SK-N-SH treated with all-trans-retinoic acid at 6 μM for 48 hours (cell line): ENCODE measurements around the gene SSBP4.

Experiments used
- ATAC-seq: fragments of 200-7000 bp; cut with Tn5 transposase; 3 replicates; pipeline ENCODE4 v1.9.1; 2020; ENCODE audit warnings: mild to moderate bottlenecking, moderate library complexity
- ARNTL ChIP-seq: fragments of 450-650 bp; formaldehyde crosslinking; IDR thresholded peaks from 2 replicates; pipeline ENCODE4 v1.5.0; 2020; ENCODE audit warnings: low read depth, mild to moderate bottlenecking, moderate library complexity, borderline replicate concordance
- CREB5 ChIP-seq: fragments of 250-450 bp; sonication (Bioruptor Pico); IDR thresholded peaks from 2 replicates; pipeline ENCODE4 v1.5.1; 2020; ENCODE audit warnings: low read depth, mild to moderate bottlenecking, moderate library complexity
- CSDC2 ChIP-seq: fragments of 250-450 bp; sonication (Bioruptor Pico); IDR thresholded peaks from 2 replicates; pipeline ENCODE4 v1.5.0; 2020; ENCODE audit warnings: mild to moderate bottlenecking, moderate library complexity
- ESRRG ChIP-seq: fragments of 250-450 bp; sonication (Bioruptor Pico); IDR thresholded peaks from 2 replicates; pipeline ENCODE4 v1.6.1; 2021; ENCODE audit warnings: mild to moderate bottlenecking
- OSR1 ChIP-seq: fragments of 250-450 bp; sonication (Bioruptor Pico); IDR thresholded peaks from 2 replicates; pipeline ENCODE4 v1.8.0; 2022; ENCODE audit warnings: moderate library complexity, mild to moderate bottlenecking, inconsistent platforms
- PATZ1 ChIP-seq: fragments of 250-450 bp; sonication (Bioruptor Pico); IDR thresholded peaks from 2 replicates; pipeline ENCODE4 v1.8.0; 2020; ENCODE audit warnings: mild to moderate bottlenecking, moderate library complexity, borderline replicate concordance
- PPARA ChIP-seq: fragments of 250-450 bp; sonication (Bioruptor Pico); IDR thresholded peaks from 2 replicates; pipeline ENCODE4 v1.5.0; 2020; ENCODE audit warnings: mild to moderate bottlenecking, borderline replicate concordance
- SNAI2 ChIP-seq: fragments of 250-450 bp; sonication (Bioruptor Pico); IDR thresholded peaks from 2 replicates; pipeline ENCODE4 v1.5.0; 2020; ENCODE audit warnings: mild to moderate bottlenecking, moderate library complexity
- TCF4 ChIP-seq: fragments of 250-450 bp; sonication (Bioruptor Pico); IDR thresholded peaks from 2 replicates; pipeline ENCODE4 v1.8.0; 2021; ENCODE audit warnings: mild to moderate bottlenecking, moderate library complexity, borderline replicate concordance
- TOX ChIP-seq: fragments of 250-450 bp; sonication (Bioruptor Pico); IDR thresholded peaks from 2 replicates; pipeline ENCODE4 v1.8.0; 2021; ENCODE audit warnings: mild to moderate bottlenecking, moderate library complexity, borderline replicate concordance
- ZC3H10 ChIP-seq: fragments of 250-450 bp; sonication (Bioruptor Pico); IDR thresholded peaks from 2 replicates; pipeline ENCODE4 v1.5.1; 2021; ENCODE audit warnings: mild to moderate bottlenecking, moderate library complexity
- ZFP3 ChIP-seq: fragments of 250-450 bp; sonication (Bioruptor Pico); IDR thresholded peaks from 2 replicates; pipeline ENCODE4 v1.5.0; 2020; ENCODE audit warnings: mild to moderate bottlenecking, moderate library complexity
- ZNF70 ChIP-seq: fragments of 450-650 bp; formaldehyde crosslinking; IDR thresholded peaks from 2 replicates; pipeline ENCODE4 v1.5.0; 2020; ENCODE audit warnings: mild to moderate bottlenecking, moderate library complexity
- ZNF8 ChIP-seq: fragments of 450-650 bp; formaldehyde crosslinking; IDR thresholded peaks from 2 replicates; pipeline ENCODE4 v1.5.0; 2020; ENCODE audit warnings: mild to moderate bottlenecking, moderate library complexity
- TF ChIP-seq, protein P1 (sequence below): fragments of 250-450 bp; sonication (Bioruptor Pico); IDR thresholded peaks from 2 replicates; pipeline ENCODE4 v1.8.0; 2021; ENCODE audit warnings: low read depth, mild to moderate bottlenecking, moderate library complexity, borderline replicate concordance
- TF ChIP-seq, protein P2 (sequence below): fragments of 250-450 bp; sonication (Bioruptor Pico); IDR thresholded peaks from 2 replicates; pipeline ENCODE4 v1.5.1; 2021; ENCODE audit warnings: mild to moderate bottlenecking, moderate library complexity
- TF ChIP-seq, protein P3 (sequence below): fragments of 250-450 bp; sonication (Bioruptor Pico); IDR thresholded peaks from 2 replicates; pipeline ENCODE4 v1.5.0; 2020; ENCODE audit warnings: mild to moderate bottlenecking, moderate library complexity

SSBP4 gene

GRCh38 chr19:18385359-18385674 lies 33.9 kb upstream of the SSBP4 start:
- ATAC-seq: no peak
- TF ChIP-seq TCF4 (no peak), ZNF70 (no peak), CREB5 (CRISPR knock-in tag) (no peak), ZC3H10 (no peak), ZFP3 (peak; percentile 99), PPARA (no peak)
- TF ChIP-seq, protein P1, sequence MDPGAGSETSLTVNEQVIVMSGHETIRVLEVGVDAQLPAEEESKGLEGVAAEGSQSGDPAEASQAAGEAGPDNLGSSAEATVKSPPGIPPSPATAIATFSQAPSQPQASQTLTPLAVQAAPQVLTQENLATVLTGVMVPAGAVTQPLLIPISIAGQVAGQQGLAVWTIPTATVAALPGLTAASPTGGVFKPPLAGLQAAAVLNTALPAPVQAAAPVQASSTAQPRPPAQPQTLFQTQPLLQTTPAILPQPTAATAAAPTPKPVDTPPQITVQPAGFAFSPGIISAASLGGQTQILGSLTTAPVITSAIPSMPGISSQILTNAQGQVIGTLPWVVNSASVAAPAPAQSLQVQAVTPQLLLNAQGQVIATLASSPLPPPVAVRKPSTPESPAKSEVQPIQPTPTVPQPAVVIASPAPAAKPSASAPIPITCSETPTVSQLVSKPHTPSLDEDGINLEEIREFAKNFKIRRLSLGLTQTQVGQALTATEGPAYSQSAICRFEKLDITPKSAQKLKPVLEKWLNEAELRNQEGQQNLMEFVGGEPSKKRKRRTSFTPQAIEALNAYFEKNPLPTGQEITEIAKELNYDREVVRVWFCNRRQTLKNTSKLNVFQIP (CRISPR knock-in tag): no peak

DNA sequence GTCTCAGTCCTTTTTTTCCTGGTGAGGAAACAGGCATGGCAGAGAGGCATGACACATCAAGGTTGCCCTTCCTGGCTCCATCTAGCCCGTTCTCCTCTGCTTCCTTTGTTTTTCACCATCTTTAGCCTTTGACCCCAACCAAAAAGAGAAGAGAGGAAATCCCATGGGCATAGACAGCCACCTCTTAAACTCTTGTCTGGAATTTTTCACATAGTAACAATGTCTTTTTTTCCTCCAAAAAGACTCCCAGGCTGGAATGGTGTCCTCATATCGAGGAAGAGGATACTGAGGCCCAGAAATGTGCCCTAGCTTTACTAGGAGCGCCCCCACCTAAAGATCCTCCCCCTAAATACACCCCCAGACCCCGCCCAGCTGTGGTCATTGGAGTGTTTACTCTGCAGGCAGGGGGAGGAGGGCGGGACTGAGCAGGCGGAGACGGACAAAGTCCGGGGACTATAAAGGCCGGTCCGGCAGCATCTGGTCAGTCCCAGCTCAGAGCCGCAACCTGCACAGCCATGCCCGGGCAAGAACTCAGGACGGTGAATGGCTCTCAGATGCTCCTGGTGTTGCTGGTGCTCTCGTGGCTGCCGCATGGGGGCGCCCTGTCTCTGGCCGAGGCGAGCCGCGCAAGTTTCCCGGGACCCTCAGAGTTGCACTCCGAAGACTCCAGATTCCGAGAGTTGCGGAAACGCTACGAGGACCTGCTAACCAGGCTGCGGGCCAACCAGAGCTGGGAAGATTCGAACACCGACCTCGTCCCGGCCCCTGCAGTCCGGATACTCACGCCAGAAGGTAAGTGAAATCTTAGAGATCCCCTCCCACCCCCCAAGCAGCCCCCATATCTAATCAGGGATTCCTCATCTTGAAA lies 33.3 kb upstream of the SSBP4 start, which contains the start of gene GDF15:
TSS of gene GDF15 (plus strand) at position 484 of the 868 bp plus-strand sequence. CDS start at position 516, 32 bp downstream.
- peak; percentile 88 for ATAC-seq
- TF ChIP-seq TCF4: no peak
- no peak for TF ChIP-seq PATZ1
- no peak for TF ChIP-seq ZC3H10
- TF ChIP-seq ESRRG (CRISPR knock-in tag): no peak
- TF ChIP-seq TOX (CRISPR knock-in tag): no peak
- no peak for TF ChIP-seq PPARA
- TF ChIP-seq CSDC2 (CRISPR knock-in tag): no peak
- no peak for TF ChIP-seq ZFP3
- no peak for TF ChIP-seq ARNTL (CRISPR knock-in tag)
- TF ChIP-seq, protein P2, sequence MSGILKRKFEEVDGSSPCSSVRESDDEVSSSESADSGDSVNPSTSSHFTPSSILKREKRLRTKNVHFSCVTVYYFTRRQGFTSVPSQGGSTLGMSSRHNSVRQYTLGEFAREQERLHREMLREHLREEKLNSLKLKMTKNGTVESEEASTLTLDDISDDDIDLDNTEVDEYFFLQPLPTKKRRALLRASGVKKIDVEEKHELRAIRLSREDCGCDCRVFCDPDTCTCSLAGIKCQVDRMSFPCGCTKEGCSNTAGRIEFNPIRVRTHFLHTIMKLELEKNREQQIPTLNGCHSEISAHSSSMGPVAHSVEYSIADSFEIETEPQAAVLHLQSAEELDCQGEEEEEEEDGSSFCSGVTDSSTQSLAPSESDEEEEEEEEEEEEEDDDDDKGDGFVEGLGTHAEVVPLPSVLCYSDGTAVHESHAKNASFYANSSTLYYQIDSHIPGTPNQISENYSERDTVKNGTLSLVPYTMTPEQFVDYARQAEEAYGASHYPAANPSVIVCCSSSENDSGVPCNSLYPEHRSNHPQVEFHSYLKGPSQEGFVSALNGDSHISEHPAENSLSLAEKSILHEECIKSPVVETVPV (CRISPR knock-in tag): no peak
- no peak for TF ChIP-seq ZNF8
- no peak for TF ChIP-seq SNAI2 (CRISPR knock-in tag)

DNA sequence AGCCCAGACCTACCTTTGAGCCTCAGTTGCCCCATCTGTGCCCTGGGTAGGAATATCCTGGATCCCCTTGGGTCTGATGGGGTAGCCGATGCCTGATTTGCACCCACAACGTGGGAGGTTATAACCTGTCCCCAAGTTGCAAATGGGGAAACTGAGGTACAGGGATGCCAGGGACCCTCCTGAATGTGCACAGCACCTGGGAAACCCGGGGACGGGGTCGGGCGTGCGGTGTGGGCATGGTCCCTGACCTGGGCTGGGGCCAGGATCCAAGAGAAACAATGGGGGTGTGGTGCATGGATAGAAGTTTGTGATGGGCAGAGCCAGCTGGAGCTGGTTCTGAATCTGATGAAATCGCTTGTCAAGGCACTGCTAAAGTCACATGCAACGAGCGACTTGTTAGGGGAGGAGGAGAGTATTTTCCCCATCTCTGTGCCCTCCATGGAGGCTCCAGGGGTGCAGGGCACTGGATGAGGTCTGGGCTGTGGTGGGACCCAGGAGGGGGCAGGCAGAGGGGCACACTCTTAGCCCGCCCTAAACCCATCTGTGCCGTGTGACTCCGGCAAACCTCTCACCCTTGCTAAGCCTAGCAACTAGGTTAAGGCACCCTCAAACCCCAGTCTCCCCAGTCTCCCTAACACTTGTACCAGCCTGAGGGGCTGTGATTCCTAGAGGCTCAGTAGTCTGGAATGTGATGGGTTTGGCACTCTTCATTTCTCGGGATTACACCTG lies 32.5 kb upstream of the SSBP4 start:
- TF ChIP-seq OSR1 (CRISPR knock-in tag) (no peak), ZFP3 (peak; percentile 76)
- TF ChIP-seq, all 23 proteins: peak for 1
- no peak for ATAC-seq

DNA sequence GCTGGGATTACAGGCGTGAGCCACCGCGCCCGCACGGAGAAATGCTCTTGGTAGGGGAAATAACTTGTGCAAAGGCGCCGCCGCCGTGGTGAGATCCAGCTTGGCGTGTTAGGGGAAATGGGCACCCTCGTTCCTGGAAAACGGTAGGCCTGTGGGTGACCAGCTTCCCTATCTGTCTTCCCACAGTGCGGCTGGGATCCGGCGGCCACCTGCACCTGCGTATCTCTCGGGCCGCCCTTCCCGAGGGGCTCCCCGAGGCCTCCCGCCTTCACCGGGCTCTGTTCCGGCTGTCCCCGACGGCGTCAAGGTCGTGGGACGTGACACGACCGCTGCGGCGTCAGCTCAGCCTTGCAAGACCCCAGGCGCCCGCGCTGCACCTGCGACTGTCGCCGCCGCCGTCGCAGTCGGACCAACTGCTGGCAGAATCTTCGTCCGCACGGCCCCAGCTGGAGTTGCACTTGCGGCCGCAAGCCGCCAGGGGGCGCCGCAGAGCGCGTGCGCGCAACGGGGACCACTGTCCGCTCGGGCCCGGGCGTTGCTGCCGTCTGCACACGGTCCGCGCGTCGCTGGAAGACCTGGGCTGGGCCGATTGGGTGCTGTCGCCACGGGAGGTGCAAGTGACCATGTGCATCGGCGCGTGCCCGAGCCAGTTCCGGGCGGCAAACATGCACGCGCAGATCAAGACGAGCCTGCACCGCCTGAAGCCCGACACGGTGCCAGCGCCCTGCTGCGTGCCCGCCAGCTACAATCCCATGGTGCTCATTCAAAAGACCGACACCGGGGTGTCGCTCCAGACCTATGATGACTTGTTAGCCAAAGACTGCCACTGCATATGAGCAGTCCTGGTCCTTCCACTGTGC lies 30.9 kb upstream of the SSBP4 start:
- TF ChIP-seq ZNF70 (peak; percentile 70), ESRRG (CRISPR knock-in tag) (peak; percentile 12; the same call in 1 of the 2 replicates), TCF4 (no peak), ZFP3 (peak; percentile 86)
- TF ChIP-seq, protein P3, sequence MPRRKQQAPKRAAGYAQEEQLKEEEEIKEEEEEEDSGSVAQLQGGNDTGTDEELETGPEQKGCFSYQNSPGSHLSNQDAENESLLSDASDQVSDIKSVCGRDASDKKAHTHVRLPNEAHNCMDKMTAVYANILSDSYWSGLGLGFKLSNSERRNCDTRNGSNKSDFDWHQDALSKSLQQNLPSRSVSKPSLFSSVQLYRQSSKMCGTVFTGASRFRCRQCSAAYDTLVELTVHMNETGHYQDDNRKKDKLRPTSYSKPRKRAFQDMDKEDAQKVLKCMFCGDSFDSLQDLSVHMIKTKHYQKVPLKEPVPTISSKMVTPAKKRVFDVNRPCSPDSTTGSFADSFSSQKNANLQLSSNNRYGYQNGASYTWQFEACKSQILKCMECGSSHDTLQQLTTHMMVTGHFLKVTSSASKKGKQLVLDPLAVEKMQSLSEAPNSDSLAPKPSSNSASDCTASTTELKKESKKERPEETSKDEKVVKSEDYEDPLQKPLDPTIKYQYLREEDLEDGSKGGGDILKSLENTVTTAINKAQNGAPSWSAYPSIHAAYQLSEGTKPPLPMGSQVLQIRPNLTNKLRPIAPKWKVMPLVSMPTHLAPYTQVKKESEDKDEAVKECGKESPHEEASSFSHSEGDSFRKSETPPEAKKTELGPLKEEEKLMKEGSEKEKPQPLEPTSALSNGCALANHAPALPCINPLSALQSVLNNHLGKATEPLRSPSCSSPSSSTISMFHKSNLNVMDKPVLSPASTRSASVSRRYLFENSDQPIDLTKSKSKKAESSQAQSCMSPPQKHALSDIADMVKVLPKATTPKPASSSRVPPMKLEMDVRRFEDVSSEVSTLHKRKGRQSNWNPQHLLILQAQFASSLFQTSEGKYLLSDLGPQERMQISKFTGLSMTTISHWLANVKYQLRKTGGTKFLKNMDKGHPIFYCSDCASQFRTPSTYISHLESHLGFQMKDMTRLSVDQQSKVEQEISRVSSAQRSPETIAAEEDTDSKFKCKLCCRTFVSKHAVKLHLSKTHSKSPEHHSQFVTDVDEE (CRISPR knock-in tag): peak; percentile 55; the same call in 1 of the 2 replicates
- peak; percentile 75 for ATAC-seq
